Stimulated activated naive CD4-positive, alpha-beta T cell treated with Interleukin-2 at 50 U/mL for 16 hours (primary cell): ENCODE measurements around the gene RANBP1.
A peak's percentile ranks its signal among the peaks of the same experiment; 100 is the strongest.

Source experiments
- DNase-seq: peaks from one replicate; lab custom pipeline; 2025; lab: John Stamatoyannopoulos, UW

Gene RANBP1

GRCh38 chr22:20108757-20109230, 7.1 kb upstream of the RANBP1 start:
- DNase-seq = no peak

- DNase-seq = no peak
Measured at GRCh38 chr22:20109411-20110358, 6.2 kb upstream of the RANBP1 start.

GRCh38 chr22:20110359-20110985, 5.4 kb upstream of the RANBP1 start:
- no peak for DNase-seq

- DNase-seq = peak; percentile 25
Measured at GRCh38 chr22:20111045-20111688, 4.7 kb upstream of the RANBP1 start.

GRCh38 chr22:20111689-20112622, 3.9 kb upstream of the RANBP1 start:
- DNase-seq = no peak

GRCh38 chr22:20112623-20113511, 3.0 kb upstream of the RANBP1 start:
- DNase-seq = no peak

GRCh38 chr22:20113551-20114310, 2.2 kb upstream of the RANBP1 start:
- DNase-seq = no peak

GRCh38 chr22:20114506-20115475, 1.1 kb upstream of the RANBP1 start:
- DNase-seq = no peak

- no peak for DNase-seq
Measured at GRCh38 chr22:20116376-20116950, 559 bp downstream of the RANBP1 start.

GRCh38 chr22:20116951-20117632, 1.2 kb downstream of the RANBP1 start, which contains the start of gene TRMT2A:
Gene TRMT2A (minus strand): TSS chr22:20117226. CDS start chr22:20116906, 320 bp downstream.
- DNase-seq = peak; percentile 96

GRCh38 chr22:20117633-20118299, 1.9 kb downstream of the RANBP1 start:
- peak; percentile 77 for DNase-seq

- DNase-seq = no peak
Measured at GRCh38 chr22:20118300-20119020, 2.6 kb downstream of the RANBP1 start.

- DNase-seq = no peak
Measured at GRCh38 chr22:20121856-20122415, 6.0 kb downstream of the RANBP1 start.

GRCh38 chr22:20123366-20124082, 7.6 kb downstream of the RANBP1 start:
- no peak for DNase-seq
